ENCODE measurements around the gene FARP1.

Gene FARP1

GRCh38 chr13:98461486-98462240 lies 318.8 kb downstream of the FARP1 start:
- Histone ChIP-seq H3K27me3 (ENCODE audit: control insufficient read depth, insufficient read depth, low read length) (no peaks in the 10 kb centered on the region), H2AFZ (no peak overlapping the region), H3K79me2 (peaks cover 3% of the 10 kb centered on the region), H3K36me3 (ENCODE audit: control insufficient read depth, insufficient read depth, low read length) (no peaks in the 10 kb centered on the region), H3K9ac (no peak overlapping the region), H3K27ac (no peak overlapping the region), H3K4me3 (ENCODE audit: low read depth, low read length) (no peak overlapping the region), H3K4me1 (no peaks in the 10 kb centered on the region), H3K4me2 (ENCODE audit: low read length) (no peak overlapping the region), H3K9me3 (ENCODE audit: control insufficient read depth, low read length) (no peaks in the 10 kb centered on the region)
- TF ChIP-seq, protein P1, sequence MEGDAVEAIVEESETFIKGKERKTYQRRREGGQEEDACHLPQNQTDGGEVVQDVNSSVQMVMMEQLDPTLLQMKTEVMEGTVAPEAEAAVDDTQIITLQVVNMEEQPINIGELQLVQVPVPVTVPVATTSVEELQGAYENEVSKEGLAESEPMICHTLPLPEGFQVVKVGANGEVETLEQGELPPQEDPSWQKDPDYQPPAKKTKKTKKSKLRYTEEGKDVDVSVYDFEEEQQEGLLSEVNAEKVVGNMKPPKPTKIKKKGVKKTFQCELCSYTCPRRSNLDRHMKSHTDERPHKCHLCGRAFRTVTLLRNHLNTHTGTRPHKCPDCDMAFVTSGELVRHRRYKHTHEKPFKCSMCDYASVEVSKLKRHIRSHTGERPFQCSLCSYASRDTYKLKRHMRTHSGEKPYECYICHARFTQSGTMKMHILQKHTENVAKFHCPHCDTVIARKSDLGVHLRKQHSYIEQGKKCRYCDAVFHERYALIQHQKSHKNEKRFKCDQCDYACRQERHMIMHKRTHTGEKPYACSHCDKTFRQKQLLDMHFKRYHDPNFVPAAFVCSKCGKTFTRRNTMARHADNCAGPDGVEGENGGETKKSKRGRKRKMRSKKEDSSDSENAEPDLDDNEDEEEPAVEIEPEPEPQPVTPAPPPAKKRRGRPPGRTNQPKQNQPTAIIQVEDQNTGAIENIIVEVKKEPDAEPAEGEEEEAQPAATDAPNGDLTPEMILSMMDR (IDR thresholded peaks at IDR 0.05) = no peak

GRCh38 chr13:98462241-98462882 lies 319.5 kb downstream of the FARP1 start:
- TF ChIP-seq, protein P1 (IDR thresholded peaks at IDR 0.05) = no peak
- Histone ChIP-seq H3K36me3 (ENCODE audit: control insufficient read depth, insufficient read depth, low read length) (no peaks in the 10 kb centered on the region), H3K27ac (no peak overlapping the region), H3K4me3 (ENCODE audit: low read depth, low read length) (no peak overlapping the region), H3K4me1 (no peaks in the 10 kb centered on the region), H3K9me3 (ENCODE audit: control insufficient read depth, low read length) (no peaks in the 10 kb centered on the region), H3K4me2 (ENCODE audit: low read length) (no peak overlapping the region), H3K79me2 (peaks cover 3% of the 10 kb centered on the region), H3K9ac (no peak overlapping the region), H3K27me3 (ENCODE audit: control insufficient read depth, insufficient read depth, low read length) (no peaks in the 10 kb centered on the region), H2AFZ (no peak overlapping the region)

- no peak overlapping the region for H3K27ac ChIP-seq
- H3K79me2 ChIP-seq = peaks cover 3% of the 10 kb centered on the region
- H3K4me2 ChIP-seq (ENCODE audit: low read length) = no peak overlapping the region
- no peaks in the 10 kb centered on the region for H3K36me3 ChIP-seq (ENCODE audit: control insufficient read depth, insufficient read depth, low read length)
- H3K27me3 ChIP-seq (ENCODE audit: control insufficient read depth, insufficient read depth, low read length) = no peaks in the 10 kb centered on the region
- H3K9ac ChIP-seq = no peak overlapping the region
- TF ChIP-seq, protein P1 (IDR thresholded peaks at IDR 0.05) = no peak
- H3K4me1 ChIP-seq = no peaks in the 10 kb centered on the region
- no peak overlapping the region for H2AFZ ChIP-seq
- no peak overlapping the region for H3K4me3 ChIP-seq (ENCODE audit: low read depth, low read length)
- no peaks in the 10 kb centered on the region for H3K9me3 ChIP-seq (ENCODE audit: control insufficient read depth, low read length)
Observed at GRCh38 chr13:98462946-98463345, 320.1 kb downstream of the FARP1 start.

- Histone ChIP-seq H3K27me3 (ENCODE audit: control insufficient read depth, insufficient read depth, low read length) (no peaks in the 10 kb centered on the region), H3K4me2 (ENCODE audit: low read length) (no peak overlapping the region), H2AFZ (no peak overlapping the region), H3K9me3 (ENCODE audit: control insufficient read depth, low read length) (no peaks in the 10 kb centered on the region), H3K36me3 (ENCODE audit: control insufficient read depth, insufficient read depth, low read length) (no peaks in the 10 kb centered on the region), H3K4me1 (no peaks in the 10 kb centered on the region), H3K79me2 (no peaks in the 10 kb centered on the region), H3K27ac (no peak overlapping the region), H3K4me3 (ENCODE audit: low read depth, low read length) (no peak overlapping the region), H3K9ac (no peak overlapping the region)
- TF ChIP-seq, protein P1 (IDR thresholded peaks at IDR 0.05) = peak; percentile 37
Observed at GRCh38 chr13:98466634-98467236, 323.8 kb downstream of the FARP1 start.

Data from parathyroid adenoma (tissue), 2 donors.